ENCODE data around the gene ARID1B.

- TF ChIP-seq TP53 (CRISPR knock-in tag; IDR thresholded peaks at IDR 0.05) (no peak), NR3C1 (CRISPR knock-in tag; conservative IDR thresholded peaks at IDR 0.05; ENCODE audit: low read depth) (no peak)
- TF ChIP-seq, protein P1, sequence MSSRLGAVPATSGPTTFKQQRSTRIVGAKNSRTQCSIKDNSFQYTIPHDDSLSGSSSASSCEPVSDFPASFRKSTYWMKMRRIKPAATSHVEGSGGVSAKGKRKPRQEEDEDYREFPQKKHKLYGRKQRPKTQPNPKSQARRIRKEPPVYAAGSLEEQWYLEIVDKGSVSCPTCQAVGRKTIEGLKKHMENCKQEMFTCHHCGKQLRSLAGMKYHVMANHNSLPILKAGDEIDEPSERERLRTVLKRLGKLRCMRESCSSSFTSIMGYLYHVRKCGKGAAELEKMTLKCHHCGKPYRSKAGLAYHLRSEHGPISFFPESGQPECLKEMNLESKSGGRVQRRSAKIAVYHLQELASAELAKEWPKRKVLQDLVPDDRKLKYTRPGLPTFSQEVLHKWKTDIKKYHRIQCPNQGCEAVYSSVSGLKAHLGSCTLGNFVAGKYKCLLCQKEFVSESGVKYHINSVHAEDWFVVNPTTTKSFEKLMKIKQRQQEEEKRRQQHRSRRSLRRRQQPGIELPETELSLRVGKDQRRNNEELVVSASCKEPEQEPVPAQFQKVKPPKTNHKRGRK (CRISPR knock-in tag; IDR thresholded peaks at IDR 0.05; ENCODE audit: borderline replicate concordance), result no peak
- TF ChIP-seq, protein P2, sequence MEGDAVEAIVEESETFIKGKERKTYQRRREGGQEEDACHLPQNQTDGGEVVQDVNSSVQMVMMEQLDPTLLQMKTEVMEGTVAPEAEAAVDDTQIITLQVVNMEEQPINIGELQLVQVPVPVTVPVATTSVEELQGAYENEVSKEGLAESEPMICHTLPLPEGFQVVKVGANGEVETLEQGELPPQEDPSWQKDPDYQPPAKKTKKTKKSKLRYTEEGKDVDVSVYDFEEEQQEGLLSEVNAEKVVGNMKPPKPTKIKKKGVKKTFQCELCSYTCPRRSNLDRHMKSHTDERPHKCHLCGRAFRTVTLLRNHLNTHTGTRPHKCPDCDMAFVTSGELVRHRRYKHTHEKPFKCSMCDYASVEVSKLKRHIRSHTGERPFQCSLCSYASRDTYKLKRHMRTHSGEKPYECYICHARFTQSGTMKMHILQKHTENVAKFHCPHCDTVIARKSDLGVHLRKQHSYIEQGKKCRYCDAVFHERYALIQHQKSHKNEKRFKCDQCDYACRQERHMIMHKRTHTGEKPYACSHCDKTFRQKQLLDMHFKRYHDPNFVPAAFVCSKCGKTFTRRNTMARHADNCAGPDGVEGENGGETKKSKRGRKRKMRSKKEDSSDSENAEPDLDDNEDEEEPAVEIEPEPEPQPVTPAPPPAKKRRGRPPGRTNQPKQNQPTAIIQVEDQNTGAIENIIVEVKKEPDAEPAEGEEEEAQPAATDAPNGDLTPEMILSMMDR (IDR thresholded peaks at IDR 0.05), result no peak
These were observed 259.1 kb downstream of the ARID1B start for GRCh38 chr6:157036245-157036711.
